Stomach (tissue), 9 donors: ENCODE measurements around the gene MGAT4D. TPM values are rescaled to one million over a fixed set of nuclear protein-coding genes. Genes with fewer than 3 reads are reported as not detected.
A peak's percentile ranks its signal among the peaks of the same experiment; 100 is the strongest.

Experiments
- DNase-seq, 2 donors: peaks; one replicate each; pipeline versions ENCODE4 v3.0.0 to v3.0.0-alpha.2; 2013 to 2019
- H3K27ac ChIP-seq, 5 donors: fragments of 200-600 bp in 4 of 5; sonication (generic) in 4 of 5; one replicate each; pipeline ENCODE4 v1.5.1; 2013 to 2019; ENCODE audit warnings: mild to moderate bottlenecking in 1 of 5, moderate library complexity in 1 of 5
- H3K27me3 ChIP-seq, 3 donors: fragments of 200-600 bp; sonication (generic); one replicate each; pipeline ENCODE4 v1.5.1; 2017 to 2019; ENCODE audit warnings: mixed run types in 1 of 3
- H3K36me3 ChIP-seq, 4 donors: fragments of 200-600 bp; sonication (generic); 1 replicate in 3 of 4; 2 replicates in 1 of 4; pipeline ENCODE4 v1.5.1; 2016 to 2019
- H3K4me1 ChIP-seq, 4 donors: fragments of 200-600 bp; sonication (generic); one replicate each; pipeline ENCODE4 v1.5.1; 2016 to 2019
- H3K4me3 ChIP-seq, 4 donors: fragments of 200-600 bp; sonication (generic) in 3 of 4; one replicate each; pipeline ENCODE4 v1.5.1; 2016 to 2019; ENCODE audit warnings: mild to moderate bottlenecking in 1 of 4
- H3K9me3 ChIP-seq, 4 donors: fragments of 200-600 bp; sonication (generic); one replicate each; pipeline ENCODE4 v1.5.1; 2016 to 2019
- EP300 ChIP-seq: sonication (generic); formaldehyde crosslinking; IDR thresholded peaks from one replicate; pipeline ENCODE4 v1.6.1; 2017; ENCODE audit warnings: antibody characterized with exemption
- POLR2A ChIP-seq, 4 donors: fragments of 450-650 bp; IDR thresholded peaks; one replicate each; pipeline ENCODE4 v1.6.1; 2016; ENCODE audit warnings: antibody characterized with exemption in 4 of 4, control low read depth in 2 of 4, mild to moderate bottlenecking in 1 of 4, moderate library complexity in 1 of 4
- POLR2AphosphoS5 ChIP-seq, 3 donors: sonication (generic); formaldehyde crosslinking; IDR thresholded peaks; one replicate each; pipeline ENCODE4 v1.6.1; 2016; ENCODE audit warnings: antibody characterized with exemption in 3 of 3
- WGBS, 5 donors: extraction: QIAGEN DNeasy Blood & Tissue Kit in 3 of 5; methylation state at CpG; one replicate each; pipeline versions ENCODE4 v1.1.5 to v1.1.7; 2013 to 2018; 5-methylcytosine and 5-hydroxymethylcytosine counted together
- intact Hi-C: fragments of 100-400 bp; cut with DNase I; formaldehyde crosslinking; loops from one replicate; pipeline ENCODE4 v1.15.1; 2023; ENCODE audit warnings: low total_unique reads
- polyA plus RNA-seq, 3 donors: library from polyadenylated mRNA; stranded (reverse); fragments of 200-250 nt; gene quantifications; one replicate each; pipeline ENCODE4 v1.2.3, GENCODE V29; 2013
- total RNA-seq, 5 donors: library from RNA; depleted of rRNA; stranded (reverse); fragments of >200 nt; gene quantifications; one replicate each; pipeline versions ENCODE4 v1.1.0 to v1.2.3, GENCODE V29; 2014 to 2016
- TF ChIP-seq, protein P1 (sequence below), 7 experiments: fragments of 450-650 bp in 4 of 7; fragments of 200-600 bp in 3 of 7; sonication (generic) in 3 of 7; IDR thresholded peaks; one replicate each; pipeline ENCODE4 v1.5.1; 2016 to 2019; ENCODE audit warnings: antibody characterized with exemption in 7 of 7, control low read depth in 2 of 7, mild to moderate bottlenecking in 1 of 7
- donor health status: healthy with polysubstance abuse.
- donor health status: Bipolar disorder and iron deficiency.
- donor health status: healthy.

MGAT4D gene
- total and polyA plus RNA-seq, 8 donors, result not detected

DNA sequence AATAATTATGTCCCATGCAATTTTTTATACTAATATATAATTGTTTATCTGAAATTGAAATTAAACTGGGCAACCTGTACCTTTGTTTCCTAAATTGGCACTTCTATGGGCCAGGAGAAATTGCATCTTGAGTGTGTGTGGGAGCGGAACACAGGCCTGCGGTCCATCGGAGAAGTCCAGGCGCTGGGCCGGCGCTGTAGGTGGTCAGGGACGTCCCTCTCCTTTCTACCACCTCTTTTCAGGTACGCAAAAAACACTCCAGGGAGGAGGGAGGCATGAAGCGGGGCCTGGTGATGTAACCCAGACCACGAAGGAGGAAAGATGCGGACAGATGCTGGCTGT is 717 bp downstream of the MGAT4D start:
- peak overlapping the region in 2 of 4 donors; percentile 42 to 45 for H3K4me3 ChIP-seq
- H3K36me3 ChIP-seq, result no peaks in the 10 kb centered on the region
- TF ChIP-seq EP300 (no peak), POLR2A (IDR thresholded peaks at IDR 0.05) (no peak), POLR2AphosphoS5 (IDR thresholded peaks at IDR 0.05) (no peak)
- TF ChIP-seq, protein P1, sequence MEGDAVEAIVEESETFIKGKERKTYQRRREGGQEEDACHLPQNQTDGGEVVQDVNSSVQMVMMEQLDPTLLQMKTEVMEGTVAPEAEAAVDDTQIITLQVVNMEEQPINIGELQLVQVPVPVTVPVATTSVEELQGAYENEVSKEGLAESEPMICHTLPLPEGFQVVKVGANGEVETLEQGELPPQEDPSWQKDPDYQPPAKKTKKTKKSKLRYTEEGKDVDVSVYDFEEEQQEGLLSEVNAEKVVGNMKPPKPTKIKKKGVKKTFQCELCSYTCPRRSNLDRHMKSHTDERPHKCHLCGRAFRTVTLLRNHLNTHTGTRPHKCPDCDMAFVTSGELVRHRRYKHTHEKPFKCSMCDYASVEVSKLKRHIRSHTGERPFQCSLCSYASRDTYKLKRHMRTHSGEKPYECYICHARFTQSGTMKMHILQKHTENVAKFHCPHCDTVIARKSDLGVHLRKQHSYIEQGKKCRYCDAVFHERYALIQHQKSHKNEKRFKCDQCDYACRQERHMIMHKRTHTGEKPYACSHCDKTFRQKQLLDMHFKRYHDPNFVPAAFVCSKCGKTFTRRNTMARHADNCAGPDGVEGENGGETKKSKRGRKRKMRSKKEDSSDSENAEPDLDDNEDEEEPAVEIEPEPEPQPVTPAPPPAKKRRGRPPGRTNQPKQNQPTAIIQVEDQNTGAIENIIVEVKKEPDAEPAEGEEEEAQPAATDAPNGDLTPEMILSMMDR (IDR thresholded peaks at IDR 0.05), result no peak
- H3K4me1 ChIP-seq, result peaks cover 7 to 11% (median 9%) of the 10 kb centered on the region in 4 donors
- H3K27ac ChIP-seq, result no peak overlapping the region
- H3K9me3 ChIP-seq, result no peaks in the 10 kb centered on the region
- intact Hi-C loops, result no loop called here
- WGBS, 5 donors, result 80 to 86% (median 82%) methylated on average over 11 of the region's 11 CpGs
- peaks cover 0 to 59% (median 43%) of the 10 kb centered on the region in 3 donors for H3K27me3 ChIP-seq
- no peak for DNase-seq

GRCh38 chr4:140485939-140486338 is 12.2 kb downstream of the MGAT4D start:
- WGBS, 5 donors, result 42 to 65% (median 55%) methylated on average over 1 of the region's 1 CpG
- Histone ChIP-seq H3K9me3 (peaks cover 0 to 4% (median 0%) of the 10 kb centered on the region in 4 donors), H3K36me3 (no peaks in the 10 kb centered on the region), H3K27me3 (no peaks in the 10 kb centered on the region), H3K27ac (no peak overlapping the region), H3K4me1 (no peaks in the 10 kb centered on the region), H3K4me3 (no peak overlapping the region)
- DNase-seq, result no peak
- intact Hi-C loops, result no loop called here
- TF ChIP-seq, protein P1 (IDR thresholded peaks at IDR 0.05), result no peak
- TF ChIP-seq POLR2AphosphoS5 (IDR thresholded peaks at IDR 0.05), result no peak
- TF ChIP-seq POLR2A (IDR thresholded peaks at IDR 0.05), result no peak
- no peak for TF ChIP-seq EP300

- no peak overlapping the region for H3K27ac ChIP-seq
- peaks cover 0 to 4% (median 0%) of the 10 kb centered on the region in 4 donors for H3K9me3 ChIP-seq
- DNase-seq, result no peak
- TF ChIP-seq POLR2A (IDR thresholded peaks at IDR 0.05) (no peak), POLR2AphosphoS5 (IDR thresholded peaks at IDR 0.05) (no peak), EP300 (no peak)
- TF ChIP-seq, protein P1 (IDR thresholded peaks at IDR 0.05), result no peak
- WGBS, 5 donors, result 79 to 91% (median 86%) methylated on average over 4 of the region's 4 CpGs
- intact Hi-C loops, result no loop called here
- H3K36me3 ChIP-seq, result no peaks in the 10 kb centered on the region
- H3K4me1 ChIP-seq, result no peaks in the 10 kb centered on the region
- H3K4me3 ChIP-seq, result no peak overlapping the region
- no peaks in the 10 kb centered on the region for H3K27me3 ChIP-seq
Measured at GRCh38 chr4:140483445-140483844, 14.6 kb downstream of the MGAT4D start.

GRCh38 chr4:140472156-140472555 is 25.9 kb downstream of the MGAT4D start:
- Histone ChIP-seq H3K27ac (no peak overlapping the region), H3K36me3 (no peaks in the 10 kb centered on the region), H3K9me3 (no peaks in the 10 kb centered on the region), H3K4me1 (no peaks in the 10 kb centered on the region), H3K27me3 (peaks cover 0 to 20% (median 0%) of the 10 kb centered on the region in 3 donors), H3K4me3 (no peak overlapping the region)
- TF ChIP-seq, protein P1 (IDR thresholded peaks at IDR 0.05), result no peak
- TF ChIP-seq EP300 (no peak), POLR2AphosphoS5 (IDR thresholded peaks at IDR 0.05) (no peak), POLR2A (IDR thresholded peaks at IDR 0.05) (no peak)
- intact Hi-C loops, result no loop called here
- WGBS, 5 donors, result 69 to 84% (median 73%) methylated on average over 2 of the region's 2 CpGs
- DNase-seq, result no peak
